MCF 10A (cell line): ENCODE measurements around the gene BCL2L11. TPM values are rescaled to one million over a fixed set of nuclear protein-coding genes. Genes with fewer than 3 reads are reported as not detected.

ENCODE experiments used
- BruUV-seq: library from RNA; stranded (reverse); fragments of 400-500 nt; replicated peaks from 2 replicates; lab custom pipeline; 2021; lab: Mats Ljungman, UMichigan
- CTCF ChIA-PET: fragments of 300-600 bp; sonication (Branson Sonifier 250); formaldehyde crosslinking; extraction: SDS; loops from one replicate; lab custom pipeline; 2021; ENCODE audit warnings: antibody characterized with exemption, inconsistent platforms; lab: Yijun Ruan, JAX
- POLR2A ChIA-PET: fragments of 300-600, 350-650 bp; sonication (Branson Sonifier 250); formaldehyde crosslinking; extraction: SDS; loops from one replicate; lab custom pipeline; 2020; ENCODE audit warnings: antibody characterized with exemption, inconsistent platforms; lab: Yijun Ruan, JAX
- DNase-seq: peaks from one replicate; pipeline ENCODE4 v3.0.0-alpha.2; 2018; ENCODE audit not compliant: unreplicated experiment
- H3K27ac Mint-ChIP-seq: one replicate; pipeline ENCODE4 v1.8.0; 2022; ENCODE audit warnings: mild to moderate bottlenecking, low read depth, mixed read lengths; ENCODE audit not compliant: unreplicated experiment
- H3K27me3 Mint-ChIP-seq: one replicate; pipeline ENCODE4 v1.8.0; 2022; ENCODE audit warnings: mixed read lengths; ENCODE audit not compliant: insufficient read depth, unreplicated experiment
- H3K36me3 Mint-ChIP-seq: one replicate; pipeline ENCODE4 v1.8.0; 2022; ENCODE audit warnings: mild to moderate bottlenecking, moderate library complexity, mixed read lengths; ENCODE audit not compliant: insufficient read depth, unreplicated experiment
- H3K4me1 Mint-ChIP-seq: one replicate; pipeline ENCODE4 v1.8.0; 2022; ENCODE audit warnings: mixed read lengths; ENCODE audit not compliant: insufficient read depth, unreplicated experiment
- H3K4me3 Mint-ChIP-seq: one replicate; pipeline ENCODE4 v1.8.0; 2022; ENCODE audit warnings: mild to moderate bottlenecking, moderate library complexity, mixed read lengths; ENCODE audit not compliant: unreplicated experiment
- H3K9me3 Mint-ChIP-seq: one replicate; pipeline ENCODE4 v1.8.0; 2022; ENCODE audit warnings: mixed read lengths; ENCODE audit not compliant: unreplicated experiment
- CTCF ChIP-seq: fragments of 200-600 bp; IDR thresholded peaks from one replicate; pipeline ENCODE4 v1.8.0; 2022; ENCODE audit warnings: antibody characterized with exemption, mild to moderate bottlenecking; ENCODE audit not compliant: unreplicated experiment
- intact Hi-C: fragments of 100-400 bp; cut with micrococcal nuclease; formaldehyde crosslinking; loops from 2 replicates; pipeline ENCODE4 v1.14.1; 2022
- total RNA-seq: library from RNA; stranded (reverse); gene quantifications from 2 replicates; pipeline ENCODE4 v1.2.3, GENCODE V29; 2022

The BCL2L11 gene
- total RNA-seq, 1 experiment from 2014 or later: 5.8 TPM

DNA sequence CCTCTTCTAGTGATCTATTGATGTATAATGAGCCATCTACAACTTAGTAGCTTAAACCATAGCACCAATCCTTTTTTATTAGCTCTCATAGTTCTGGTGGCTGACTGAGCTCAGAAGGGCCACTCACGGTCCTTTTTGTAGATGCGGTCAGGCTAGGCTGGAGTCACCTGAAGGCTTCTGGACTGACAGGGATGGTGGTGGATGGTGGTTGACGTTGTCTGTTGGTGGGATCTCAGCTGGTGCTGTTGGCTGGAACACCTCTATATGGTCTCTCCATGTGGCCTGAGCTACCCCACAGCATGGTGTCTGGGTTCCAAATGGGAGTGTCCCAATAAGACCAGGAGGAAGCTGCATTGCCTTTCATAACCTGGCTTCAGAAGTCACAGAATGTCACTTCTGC is 68.0 kb downstream of the BCL2L11 start:
- Mint-ChIP-seq H3K4me3 (no peak overlapping the region), H3K27me3 (no peaks in the 10 kb centered on the region), H3K36me3 (no peaks in the 10 kb centered on the region), H3K4me1 (no peaks in the 10 kb centered on the region), H3K9me3 (no peaks in the 10 kb centered on the region), H3K27ac (no peak overlapping the region)
- TF ChIP-seq CTCF: no peak
- intact Hi-C loops: no loop called here
- DNase-seq: no peak
- BruUV-seq: no TSS peak
- ChIA-PET CTCF (no interaction called here), POLR2A (interaction anchor here (0.6 to 0.8 kb wide), 2 partner anchors 10 to 17 kb away, joined by 3 read pairs; no protein-coding TSS in a partner anchor)

DNA sequence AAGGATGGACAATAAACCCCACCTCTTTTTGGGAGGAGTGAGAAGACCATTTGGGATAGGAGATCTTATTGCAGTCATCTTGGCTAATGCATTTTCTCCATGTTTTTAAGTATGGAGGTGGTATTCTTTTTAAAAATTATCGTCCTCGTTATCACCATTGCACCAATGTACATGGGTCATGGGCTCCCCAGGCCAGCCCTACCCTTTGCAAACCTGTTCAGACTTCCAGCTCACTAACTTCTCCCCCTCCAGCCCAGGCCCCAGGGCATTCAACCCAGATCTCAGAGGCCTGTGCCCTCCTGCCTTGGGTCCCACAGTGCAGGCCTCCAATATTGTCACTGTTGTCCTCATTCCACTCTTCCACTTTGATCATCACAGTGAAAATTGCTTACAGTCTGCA is 68.4 kb downstream of the BCL2L11 start:
- ChIA-PET POLR2A (interaction anchor here (0.8 kb wide), 1 partner anchor 10 kb away, joined by 3 read pairs; no protein-coding TSS in a partner anchor), CTCF (no interaction called here)
- no peaks in the 10 kb centered on the region for H3K27me3 Mint-ChIP-seq
- DNase-seq: no peak
- intact Hi-C loops: no loop called here
- no TSS peak for BruUV-seq
- H3K36me3 Mint-ChIP-seq: no peaks in the 10 kb centered on the region
- H3K9me3 Mint-ChIP-seq: no peaks in the 10 kb centered on the region
- H3K4me3 Mint-ChIP-seq: no peak overlapping the region
- H3K4me1 Mint-ChIP-seq: no peaks in the 10 kb centered on the region
- no peak for TF ChIP-seq CTCF
- no peak overlapping the region for H3K27ac Mint-ChIP-seq

DNA sequence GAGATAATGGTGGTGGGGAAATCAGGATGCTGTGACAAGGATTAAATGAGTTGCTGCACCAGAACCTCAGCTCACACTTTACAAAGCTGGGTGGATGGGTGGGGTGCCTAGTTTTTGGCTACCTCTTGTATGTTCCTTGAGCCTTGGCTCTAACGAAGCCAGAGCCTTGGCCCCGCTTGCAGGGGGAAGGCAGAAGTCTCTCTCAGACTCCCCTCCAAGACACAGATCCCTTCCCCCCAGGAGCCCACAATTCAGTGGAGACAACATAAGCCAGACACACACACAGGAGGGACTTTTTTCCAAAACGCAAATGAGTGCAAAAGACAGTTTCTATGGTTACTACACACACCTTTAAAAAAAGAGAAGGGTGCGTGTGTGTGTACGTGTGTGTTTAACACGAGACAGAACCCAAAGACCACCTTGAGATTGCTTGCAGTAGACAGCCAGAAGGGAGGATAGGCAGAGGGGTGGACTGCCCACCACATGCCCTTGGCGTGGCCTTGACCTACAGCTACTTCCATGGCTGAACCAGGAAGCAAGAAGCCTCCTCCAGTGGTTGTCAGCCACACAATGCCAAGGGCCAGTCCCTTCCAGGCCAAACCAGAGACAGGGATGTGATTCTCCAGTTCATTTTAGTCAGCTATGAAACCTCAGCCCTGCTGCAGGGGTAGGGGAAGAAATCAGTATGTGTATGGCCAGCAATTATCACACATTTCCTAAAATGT is 70.3 kb downstream of the BCL2L11 start:
- no peak for TF ChIP-seq CTCF
- H3K9me3 Mint-ChIP-seq: no peaks in the 10 kb centered on the region
- DNase-seq: no peak
- BruUV-seq: no TSS peak
- H3K27ac Mint-ChIP-seq: no peak overlapping the region
- no peaks in the 10 kb centered on the region for H3K27me3 Mint-ChIP-seq
- H3K36me3 Mint-ChIP-seq: no peaks in the 10 kb centered on the region
- no peak overlapping the region for H3K4me3 Mint-ChIP-seq
- no peaks in the 10 kb centered on the region for H3K4me1 Mint-ChIP-seq
- intact Hi-C loops: no loop called here
- ChIA-PET POLR2A (no interaction called here), CTCF (no interaction called here)

DNA sequence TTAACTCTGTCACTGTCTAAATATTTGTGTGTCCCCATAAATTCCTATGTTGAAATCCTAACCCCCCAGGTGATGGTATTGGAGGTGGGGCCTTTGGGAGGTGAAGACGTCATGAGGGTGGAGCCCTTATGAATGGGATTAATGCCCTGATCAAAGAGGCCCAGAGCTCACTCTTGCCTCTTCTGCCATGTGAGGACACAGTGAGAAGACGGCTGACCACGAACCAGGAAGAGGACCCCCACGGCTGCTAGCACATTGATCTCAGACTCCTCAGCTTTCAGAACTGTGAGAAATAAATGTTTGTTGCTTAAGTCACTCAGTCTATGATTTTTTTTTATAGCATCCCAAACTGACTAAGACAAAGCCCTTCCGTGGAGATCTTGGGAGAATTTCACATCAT is 71.2 kb downstream of the BCL2L11 start:
- no peak overlapping the region for H3K27ac Mint-ChIP-seq

More for the DNA sequence above, 71.2 kb downstream of the BCL2L11 start:
- CTCF ChIA-PET: no interaction called here
- no TSS peak for BruUV-seq
- Mint-ChIP-seq H3K27me3 (no peaks in the 10 kb centered on the region), H3K9me3 (no peaks in the 10 kb centered on the region), H3K36me3 (no peaks in the 10 kb centered on the region), H3K4me3 (no peak overlapping the region), H3K4me1 (no peaks in the 10 kb centered on the region)
- intact Hi-C loops: no loop called here
- no peak for DNase-seq
- TF ChIP-seq CTCF: no peak
- POLR2A ChIA-PET: no interaction called here
